Measurements from ENCODE around the gene STX19.
"Not testable (repeated sequence)": the region's sequence is repeated elsewhere in the genome, so short reads cannot be mapped to it uniquely, and the experiment has no call there.

Gene STX19

DNA sequence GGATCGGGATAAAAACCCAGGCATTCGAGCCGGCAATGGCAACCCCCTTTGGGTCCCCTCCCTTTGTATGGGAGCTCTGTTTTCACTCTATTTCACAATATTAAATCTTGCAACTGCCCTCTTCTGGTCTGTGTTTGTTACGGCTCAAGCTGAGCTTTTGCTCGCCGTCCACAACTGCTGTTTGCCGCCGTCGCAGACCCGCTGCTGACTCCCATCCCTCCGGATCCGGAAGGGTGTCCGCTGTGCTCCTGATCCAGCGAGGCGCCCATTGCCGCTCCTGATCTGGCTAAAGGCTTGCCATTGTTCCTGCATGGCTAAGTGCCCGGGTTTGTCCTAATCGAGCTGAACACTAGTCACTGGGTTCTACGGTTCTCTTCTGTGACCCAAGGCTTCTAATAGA lies 63.3 kb downstream of the STX19 start:
- H3K4me3 Mint-ChIP-seq; H3K4me1 Mint-ChIP-seq; H3K36me3 Mint-ChIP-seq; H3K9me3 Mint-ChIP-seq; H3K27ac Mint-ChIP-seq; ATAC-seq; DNase-seq (ENCODE audit: low spot score in 2 of 2): not testable (repeated sequence)

Data from stimulated activated effector memory CD8-positive, alpha-beta T cell treated with anti-CD3 and anti-CD28 coated beads, Interleukin-12 subunit alpha, Interleukin-12 subunit beta, amount 100 ng/mL, for 72 hours (primary cell).